A673 (cell line): ENCODE results near the gene BCR.

ENCODE experiments used
- EZH2 ChIP-seq: fragments of 200-600 bp; sonication (generic); IDR thresholded peaks from 2 replicates; pipeline ENCODE4 v1.6.1; 2017; ENCODE audit warnings: borderline replicate concordance, low read depth, mild to moderate bottlenecking, mixed read lengths, antibody characterized with exemption, low read length; ENCODE audit not compliant: poor library complexity, severe bottlenecking
- TF ChIP-seq, protein P1 (sequence below): fragments of 300-800, 200-600 bp; sonication (generic); conservative IDR thresholded peaks from 2 replicates; pipeline ENCODE4 v1.5.1; 2017; ENCODE audit warnings: low read depth, mild to moderate bottlenecking, antibody characterized with exemption, low read length, moderate library complexity, mixed read lengths

DNA sequence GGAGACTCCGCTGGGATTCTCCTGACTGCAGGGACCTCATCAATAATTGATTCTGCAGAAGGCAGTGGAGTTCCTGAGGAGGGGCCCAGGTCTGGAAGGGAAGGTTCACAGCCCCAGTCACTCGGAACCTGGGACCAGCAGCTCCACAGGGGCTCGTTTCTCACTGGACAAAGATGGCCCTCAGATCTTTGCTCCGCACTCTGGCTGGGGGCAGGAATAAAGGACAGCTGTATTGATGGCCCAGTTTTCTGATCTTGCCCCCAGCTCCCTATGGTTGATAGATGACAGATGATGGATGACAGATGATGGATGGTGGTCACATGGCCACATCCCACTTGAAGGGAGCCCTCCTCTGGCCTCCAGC, 11.3 kb upstream of the BCR start:
- TF ChIP-seq, protein P1, sequence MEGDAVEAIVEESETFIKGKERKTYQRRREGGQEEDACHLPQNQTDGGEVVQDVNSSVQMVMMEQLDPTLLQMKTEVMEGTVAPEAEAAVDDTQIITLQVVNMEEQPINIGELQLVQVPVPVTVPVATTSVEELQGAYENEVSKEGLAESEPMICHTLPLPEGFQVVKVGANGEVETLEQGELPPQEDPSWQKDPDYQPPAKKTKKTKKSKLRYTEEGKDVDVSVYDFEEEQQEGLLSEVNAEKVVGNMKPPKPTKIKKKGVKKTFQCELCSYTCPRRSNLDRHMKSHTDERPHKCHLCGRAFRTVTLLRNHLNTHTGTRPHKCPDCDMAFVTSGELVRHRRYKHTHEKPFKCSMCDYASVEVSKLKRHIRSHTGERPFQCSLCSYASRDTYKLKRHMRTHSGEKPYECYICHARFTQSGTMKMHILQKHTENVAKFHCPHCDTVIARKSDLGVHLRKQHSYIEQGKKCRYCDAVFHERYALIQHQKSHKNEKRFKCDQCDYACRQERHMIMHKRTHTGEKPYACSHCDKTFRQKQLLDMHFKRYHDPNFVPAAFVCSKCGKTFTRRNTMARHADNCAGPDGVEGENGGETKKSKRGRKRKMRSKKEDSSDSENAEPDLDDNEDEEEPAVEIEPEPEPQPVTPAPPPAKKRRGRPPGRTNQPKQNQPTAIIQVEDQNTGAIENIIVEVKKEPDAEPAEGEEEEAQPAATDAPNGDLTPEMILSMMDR: no peak
- TF ChIP-seq EZH2: no peak
